Measurements from ENCODE around the gene ORMDL1. TPM values are rescaled to one million over a fixed set of nuclear protein-coding genes. Genes with fewer than 3 reads are reported as not detected.
A peak's percentile ranks its signal among the peaks of the same experiment; 100 is the strongest.

ORMDL1 gene
- total and polyA plus RNA-seq, 2 of the 13 experiments (the other 11 are each of a cell fraction or from before 2014, with no cell fraction given), result 67.5 to 160 TPM

DNA sequence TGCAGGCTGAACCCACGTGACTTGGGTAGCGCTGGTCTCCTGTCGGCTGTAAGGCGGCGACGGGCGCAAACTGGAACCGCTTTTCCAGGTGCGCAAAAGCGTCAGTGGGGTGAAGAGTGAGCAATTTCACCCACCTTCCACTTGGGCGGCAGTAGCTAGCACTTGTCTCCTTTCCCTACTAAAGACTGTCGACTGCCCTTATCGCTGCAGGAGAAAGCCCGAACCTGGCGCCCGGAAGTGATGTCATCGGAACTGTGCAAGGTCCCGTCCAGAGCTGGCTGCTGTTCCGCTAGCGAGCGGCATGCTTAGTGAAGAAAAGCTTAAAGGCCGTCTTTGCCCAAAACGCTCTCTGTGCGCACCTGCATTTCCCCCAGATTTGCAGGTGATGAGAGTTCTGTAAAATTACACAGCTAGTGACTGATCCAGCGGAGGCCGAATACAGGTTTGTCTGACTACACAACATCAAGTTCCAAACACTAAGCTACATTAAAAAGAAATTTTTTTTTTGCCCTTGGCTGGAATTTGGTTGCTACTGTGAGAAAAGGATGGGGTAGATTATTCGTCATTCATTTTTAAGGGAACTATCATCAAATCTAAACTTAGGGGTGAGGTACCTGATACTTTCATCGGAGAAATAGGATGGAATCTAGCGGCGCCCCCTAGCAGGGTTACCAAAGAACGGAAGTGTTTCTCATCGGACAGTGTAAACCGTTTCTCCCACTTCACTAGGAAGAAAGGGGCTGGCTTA lies 21.4 kb downstream of the ORMDL1 start, which contains the start of gene OSGEPL1 (continued):
- TF ChIP-seq ZFP36L2 (CRISPR knock-in tag; IDR thresholded peaks at IDR 0.05) (peak; percentile 26; the same call in 1 of the 2 replicates), ZKSCAN8 (CRISPR knock-in tag; IDR thresholded peaks at IDR 0.05; ENCODE audit: borderline replicate concordance) (no peak), ZNF382 (CRISPR knock-in tag; IDR thresholded peaks at IDR 0.05; ENCODE audit: borderline replicate concordance) (no peak), SIX4 (CRISPR knock-in tag; IDR thresholded peaks at IDR 0.05) (no peak), TFAP4 (IDR thresholded peaks at IDR 0.05; ENCODE audit: borderline replicate concordance, low read depth) (peak; percentile 18; the same call in 1 of the 2 replicates), ZNF251 (CRISPR knock-in tag; IDR thresholded peaks at IDR 0.05) (peak; percentile 61; the same call in 1 of the 2 replicates), ZNF674 (CRISPR knock-in tag; IDR thresholded peaks at IDR 0.05; ENCODE audit: low read depth) (no peak), ATF5 (CRISPR knock-in tag; IDR thresholded peaks at IDR 0.05; ENCODE audit: low read depth) (no peak), ZNF557 (CRISPR knock-in tag; IDR thresholded peaks at IDR 0.05) (no peak), SMC3 (IDR thresholded peaks at IDR 0.05; ENCODE audit: low read length) (no peak), DMTF1 (CRISPR knock-in tag; IDR thresholded peaks at IDR 0.05) (no peak), ZNF274 (CRISPR knock-in tag; IDR thresholded peaks at IDR 0.05) (no peak), KLF16 (CRISPR knock-in tag; IDR thresholded peaks at IDR 0.05) (peak in 1 of 2 experiments; percentile 86; a peak in 2 of 4 replicates), HNRNPLL (IDR thresholded peaks at IDR 0.05; ENCODE audit: low read depth, low read length, poor library complexity, severe bottlenecking) (peak; percentile 91), ZSCAN22 (CRISPR knock-in tag; IDR thresholded peaks at IDR 0.05) (no peak), PHB2 (IDR thresholded peaks at IDR 0.05; ENCODE audit: partially characterized antibody) (no peak)
- TF ChIP-seq, protein P1, sequence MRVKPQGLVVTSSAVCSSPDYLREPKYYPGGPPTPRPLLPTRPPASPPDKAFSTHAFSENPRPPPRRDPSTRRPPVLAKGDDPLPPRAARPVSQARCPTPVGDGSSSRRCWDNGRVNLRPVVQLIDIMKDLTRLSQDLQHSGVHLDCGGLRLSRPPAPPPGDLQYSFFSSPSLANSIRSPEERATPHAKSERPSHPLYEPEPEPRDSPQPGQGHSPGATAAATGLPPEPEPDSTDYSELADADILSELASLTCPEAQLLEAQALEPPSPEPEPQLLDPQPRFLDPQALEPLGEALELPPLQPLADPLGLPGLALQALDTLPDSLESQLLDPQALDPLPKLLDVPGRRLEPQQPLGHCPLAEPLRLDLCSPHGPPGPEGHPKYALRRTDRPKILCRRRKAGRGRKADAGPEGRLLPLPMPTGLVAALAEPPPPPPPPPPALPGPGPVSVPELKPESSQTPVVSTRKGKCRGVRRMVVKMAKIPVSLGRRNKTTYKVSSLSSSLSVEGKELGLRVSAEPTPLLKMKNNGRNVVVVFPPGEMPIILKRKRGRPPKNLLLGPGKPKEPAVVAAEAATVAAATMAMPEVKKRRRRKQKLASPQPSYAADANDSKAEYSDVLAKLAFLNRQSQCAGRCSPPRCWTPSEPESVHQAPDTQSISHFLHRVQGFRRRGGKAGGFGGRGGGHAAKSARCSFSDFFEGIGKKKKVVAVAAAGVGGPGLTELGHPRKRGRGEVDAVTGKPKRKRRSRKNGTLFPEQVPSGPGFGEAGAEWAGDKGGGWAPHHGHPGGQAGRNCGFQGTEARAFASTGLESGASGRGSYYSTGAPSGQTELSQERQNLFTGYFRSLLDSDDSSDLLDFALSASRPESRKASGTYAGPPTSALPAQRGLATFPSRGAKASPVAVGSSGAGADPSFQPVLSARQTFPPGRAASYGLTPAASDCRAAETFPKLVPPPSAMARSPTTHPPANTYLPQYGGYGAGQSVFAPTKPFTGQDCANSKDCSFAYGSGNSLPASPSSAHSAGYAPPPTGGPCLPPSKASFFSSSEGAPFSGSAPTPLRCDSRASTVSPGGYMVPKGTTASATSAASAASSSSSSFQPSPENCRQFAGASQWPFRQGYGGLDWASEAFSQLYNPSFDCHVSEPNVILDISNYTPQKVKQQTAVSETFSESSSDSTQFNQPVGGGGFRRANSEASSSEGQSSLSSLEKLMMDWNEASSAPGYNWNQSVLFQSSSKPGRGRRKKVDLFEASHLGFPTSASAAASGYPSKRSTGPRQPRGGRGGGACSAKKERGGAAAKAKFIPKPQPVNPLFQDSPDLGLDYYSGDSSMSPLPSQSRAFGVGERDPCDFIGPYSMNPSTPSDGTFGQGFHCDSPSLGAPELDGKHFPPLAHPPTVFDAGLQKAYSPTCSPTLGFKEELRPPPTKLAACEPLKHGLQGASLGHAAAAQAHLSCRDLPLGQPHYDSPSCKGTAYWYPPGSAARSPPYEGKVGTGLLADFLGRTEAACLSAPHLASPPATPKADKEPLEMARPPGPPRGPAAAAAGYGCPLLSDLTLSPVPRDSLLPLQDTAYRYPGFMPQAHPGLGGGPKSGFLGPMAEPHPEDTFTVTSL (CRISPR knock-in tag; IDR thresholded peaks at IDR 0.05; ENCODE audit: borderline replicate concordance), result no peak; the same call in 1 of the 2 replicates
- TF ChIP-seq, protein P2, sequence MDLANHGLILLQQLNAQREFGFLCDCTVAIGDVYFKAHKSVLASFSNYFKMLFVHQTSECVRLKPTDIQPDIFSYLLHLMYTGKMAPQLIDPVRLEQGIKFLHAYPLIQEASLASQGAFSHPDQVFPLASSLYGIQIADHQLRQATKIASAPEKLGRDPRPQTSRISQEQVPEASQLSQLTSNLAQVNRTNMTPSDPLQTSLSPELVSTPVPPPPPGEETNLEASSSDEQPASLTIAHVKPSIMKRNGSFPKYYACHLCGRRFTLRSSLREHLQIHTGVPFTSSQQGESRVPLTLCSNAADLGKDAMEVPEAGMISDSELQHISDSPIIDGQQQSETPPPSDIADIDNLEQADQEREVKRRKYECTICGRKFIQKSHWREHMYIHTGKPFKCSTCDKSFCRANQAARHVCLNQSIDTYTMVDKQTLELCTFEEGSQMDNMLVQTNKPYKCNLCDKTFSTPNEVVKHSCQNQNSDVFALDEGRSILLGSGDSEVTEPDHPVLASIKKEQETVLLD (CRISPR knock-in tag; IDR thresholded peaks at IDR 0.05; ENCODE audit: low read depth), result 0 out of 2 replicates have a peak, but pooled peaks have one; percentile 14
